NOMO-1 (cell line): ENCODE data around the gene IL36G.

Source experiments
- DNase-seq, 2 experiments: peaks; one replicate each; lab custom pipeline; 2025; ENCODE audit not compliant: unreplicated experiment in 2 of 2; lab: John Stamatoyannopoulos, UW

IL36G gene

DNA sequence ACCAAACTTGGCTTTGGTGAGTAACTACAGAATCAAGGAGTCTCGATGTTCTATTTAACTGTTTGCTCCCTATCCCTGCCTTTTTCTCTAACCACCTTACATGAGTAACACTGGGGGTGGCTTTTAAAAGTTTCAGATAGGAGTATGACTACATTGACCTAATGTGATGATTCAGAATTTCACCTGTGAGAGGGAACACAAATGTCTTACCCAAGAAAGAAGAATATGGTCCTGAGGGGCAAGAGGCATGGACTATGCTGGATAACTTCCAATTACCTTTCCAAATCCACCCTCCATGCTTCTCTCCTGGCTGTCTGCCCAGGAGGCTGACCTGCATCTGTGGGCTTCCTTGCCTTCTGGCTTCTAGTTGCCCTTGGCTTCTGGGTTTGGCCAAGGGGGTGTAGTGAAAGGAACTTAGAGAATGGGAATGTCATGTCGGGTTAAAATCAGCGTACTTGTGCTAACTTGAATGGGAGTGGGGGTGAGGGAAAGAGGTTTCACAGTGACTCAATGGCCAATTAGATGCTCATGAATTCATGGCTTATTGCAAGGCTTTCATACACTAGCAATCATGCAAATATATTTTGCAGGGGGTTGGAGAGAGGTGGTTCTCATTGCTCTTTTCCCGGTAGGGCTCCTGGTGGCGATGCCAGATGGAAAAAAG, 5.3 kb upstream of the IL36G start:
- no peak for DNase-seq

- no peak for DNase-seq
Measured at GRCh38 chr2:112973156-112973555, 4.7 kb upstream of the IL36G start.

GRCh38 chr2:112979731-112980130, 1.9 kb downstream of the IL36G start:
- DNase-seq = no peak

GRCh38 chr2:112980537-112980936, 2.7 kb downstream of the IL36G start:
- no peak for DNase-seq

DNA sequence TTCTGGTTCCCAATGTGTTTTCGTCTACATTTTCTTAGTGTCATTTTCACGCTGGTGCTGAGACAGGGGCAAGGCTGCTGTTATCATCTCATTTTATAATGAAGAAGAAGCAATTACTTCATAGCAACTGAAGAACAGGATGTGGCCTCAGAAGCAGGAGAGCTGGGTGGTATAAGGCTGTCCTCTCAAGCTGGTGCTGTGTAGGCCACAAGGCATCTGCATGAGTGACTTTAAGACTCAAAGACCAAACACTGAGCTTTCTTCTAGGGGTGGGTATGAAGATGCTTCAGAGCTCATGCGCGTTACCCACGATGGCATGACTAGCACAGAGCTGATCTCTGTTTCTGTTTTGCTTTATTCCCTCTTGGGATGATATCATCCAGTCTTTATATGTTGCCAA, 7.3 kb downstream of the IL36G start:
- DNase-seq = no peak

GRCh38 chr2:112989611-112990010, 11.8 kb downstream of the IL36G start:
- no peak for DNase-seq

- DNase-seq = no peak
Measured at GRCh38 chr2:112993831-112994230, 16.0 kb downstream of the IL36G start.

- no peak for DNase-seq
Measured at GRCh38 chr2:112994648-112995047, 16.8 kb downstream of the IL36G start.

DNA sequence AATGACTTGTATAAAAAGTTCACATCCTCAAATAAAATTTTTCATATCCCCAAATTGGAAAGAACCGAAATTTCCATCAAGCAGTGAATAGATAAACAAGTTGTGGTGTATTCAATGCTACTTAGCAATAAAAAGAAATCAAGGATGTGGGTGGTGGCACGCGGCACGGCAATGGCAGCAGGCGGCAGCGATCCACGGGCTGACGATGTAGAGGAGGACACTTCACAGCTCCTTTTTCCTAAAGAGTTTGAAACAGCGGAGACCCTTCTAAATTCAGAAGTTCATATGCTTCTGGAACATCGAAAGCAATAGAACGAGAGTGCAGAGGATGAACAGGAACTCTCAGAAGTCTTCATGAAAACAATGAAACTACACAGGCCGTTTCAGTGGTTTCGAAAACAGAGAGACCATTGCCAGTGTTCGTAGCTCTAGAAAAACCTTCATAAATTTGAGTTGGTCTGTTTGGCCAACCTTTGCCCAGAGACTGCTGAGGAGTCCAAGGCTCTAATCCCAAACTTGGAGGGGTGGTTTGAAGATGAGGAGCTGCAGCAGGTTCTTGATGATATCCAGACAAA, 17.6 kb downstream of the IL36G start:
- no peak for DNase-seq

DNA sequence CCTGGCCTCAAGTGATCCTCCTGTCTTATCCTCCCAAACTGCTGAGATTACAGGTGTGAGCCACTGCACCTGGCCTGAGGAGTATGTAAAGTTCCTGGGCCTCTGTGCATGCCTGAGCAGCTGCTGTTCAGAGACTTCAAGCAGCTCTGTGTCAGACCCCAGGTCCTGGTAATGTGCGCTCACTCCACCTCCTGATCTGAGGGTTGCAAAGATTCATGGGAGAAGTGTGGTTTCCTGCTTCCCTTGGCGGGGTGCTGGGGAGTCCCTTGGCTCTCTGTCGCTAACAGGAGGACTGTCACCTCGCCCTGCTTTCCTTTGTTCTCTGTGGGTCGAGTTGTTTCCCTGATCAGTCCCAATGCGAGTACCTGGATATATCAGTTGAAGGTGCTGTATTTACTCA, 18.8 kb downstream of the IL36G start:
- no peak for DNase-seq

GRCh38 chr2:112997151-112997550, 19.3 kb downstream of the IL36G start:
- no peak for DNase-seq

- DNase-seq = no peak
Measured at GRCh38 chr2:113000436-113000835, 22.6 kb downstream of the IL36G start.

DNA sequence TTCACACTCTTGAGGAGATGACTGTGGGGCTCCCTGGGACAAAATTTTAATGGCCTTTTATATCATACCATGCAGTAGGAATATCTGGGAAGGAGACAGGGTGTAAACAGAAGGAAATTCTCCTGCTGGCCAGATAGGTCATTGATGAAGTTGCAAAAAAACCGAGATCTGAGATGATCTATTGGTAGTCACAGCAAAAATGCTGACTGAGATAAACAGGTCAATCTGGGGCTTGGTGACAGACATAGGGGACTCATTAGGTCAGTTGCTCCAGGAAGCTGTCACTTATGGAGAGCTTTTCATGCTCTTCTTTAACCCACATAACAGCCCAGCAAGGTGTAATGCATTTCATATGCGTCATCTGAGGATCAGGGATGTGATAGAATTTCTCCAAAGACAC, 24.9 kb downstream of the IL36G start:
- no peak for DNase-seq

DNA sequence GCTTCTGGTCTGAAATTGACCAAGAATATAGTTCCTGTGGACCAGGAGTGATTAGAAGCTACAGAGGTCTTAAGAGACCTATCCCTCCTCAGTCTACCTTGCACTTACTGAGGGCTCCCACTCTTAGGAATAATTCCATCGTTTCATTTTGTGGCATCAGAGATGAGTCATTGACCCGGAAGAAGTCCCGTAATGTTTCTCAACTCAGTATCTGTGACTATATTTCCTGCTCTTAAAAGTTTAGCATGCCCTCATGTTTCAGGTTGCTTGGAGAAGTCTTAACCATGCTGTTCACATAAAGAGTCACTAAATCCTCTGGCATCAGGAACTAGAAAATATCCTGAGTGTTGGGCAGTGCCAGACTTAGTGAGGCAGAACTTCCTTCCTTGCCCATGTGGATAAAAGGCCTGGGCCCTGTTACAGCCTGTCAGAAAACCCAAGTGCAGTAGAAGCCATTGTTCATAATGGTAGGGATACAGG, 27.3 kb downstream of the IL36G start, which contains the start of gene IL36A:
IL36A (plus strand) TSS at position 430 of the 480 bp plus-strand sequence. CDS start 413 bp downstream, outside the sequence.
- DNase-seq = no peak

DNA sequence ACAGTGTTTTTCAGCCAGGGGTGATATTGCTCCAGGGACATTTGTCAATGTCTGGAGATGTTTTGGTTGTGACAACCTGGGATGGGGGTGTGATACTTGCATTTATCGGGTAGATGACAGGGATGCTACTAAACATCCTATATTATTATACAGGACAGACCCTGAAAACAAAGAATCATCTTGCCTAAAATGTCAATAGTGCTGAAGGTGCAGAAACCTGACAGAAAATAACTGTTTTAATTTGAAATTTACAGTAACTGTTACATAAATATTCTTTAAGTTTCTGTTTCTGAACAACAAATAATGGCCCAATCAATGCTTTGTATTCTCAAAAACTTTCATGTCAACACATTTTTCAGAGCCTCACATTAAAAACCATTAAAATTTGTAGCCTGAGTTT, 29.4 kb downstream of the IL36G start:
- no peak for DNase-seq

- DNase-seq = no peak
Measured at GRCh38 chr2:113009622-113010021, 31.8 kb downstream of the IL36G start.

- no peak for DNase-seq
Measured at GRCh38 chr2:113010088-113010487, 32.3 kb downstream of the IL36G start.

DNA sequence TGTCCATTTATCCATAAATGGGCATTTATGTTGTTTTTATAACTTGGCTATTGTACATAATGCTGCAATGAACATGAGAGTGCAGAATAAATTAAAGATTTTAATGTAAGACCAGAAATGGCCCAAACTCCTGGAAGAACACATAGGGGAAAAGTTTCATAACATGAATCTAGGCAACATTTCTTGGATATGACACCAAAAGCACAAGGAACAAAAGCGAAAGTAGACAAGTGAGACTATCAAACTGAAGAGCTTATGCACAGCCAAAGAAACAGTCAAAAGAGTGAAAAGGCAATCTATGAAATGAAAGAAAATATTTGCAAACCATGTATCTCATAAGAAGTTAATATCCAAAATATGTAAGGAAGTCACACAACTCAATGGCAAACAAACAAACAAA, 33.3 kb downstream of the IL36G start:
- no peak for DNase-seq

DNA sequence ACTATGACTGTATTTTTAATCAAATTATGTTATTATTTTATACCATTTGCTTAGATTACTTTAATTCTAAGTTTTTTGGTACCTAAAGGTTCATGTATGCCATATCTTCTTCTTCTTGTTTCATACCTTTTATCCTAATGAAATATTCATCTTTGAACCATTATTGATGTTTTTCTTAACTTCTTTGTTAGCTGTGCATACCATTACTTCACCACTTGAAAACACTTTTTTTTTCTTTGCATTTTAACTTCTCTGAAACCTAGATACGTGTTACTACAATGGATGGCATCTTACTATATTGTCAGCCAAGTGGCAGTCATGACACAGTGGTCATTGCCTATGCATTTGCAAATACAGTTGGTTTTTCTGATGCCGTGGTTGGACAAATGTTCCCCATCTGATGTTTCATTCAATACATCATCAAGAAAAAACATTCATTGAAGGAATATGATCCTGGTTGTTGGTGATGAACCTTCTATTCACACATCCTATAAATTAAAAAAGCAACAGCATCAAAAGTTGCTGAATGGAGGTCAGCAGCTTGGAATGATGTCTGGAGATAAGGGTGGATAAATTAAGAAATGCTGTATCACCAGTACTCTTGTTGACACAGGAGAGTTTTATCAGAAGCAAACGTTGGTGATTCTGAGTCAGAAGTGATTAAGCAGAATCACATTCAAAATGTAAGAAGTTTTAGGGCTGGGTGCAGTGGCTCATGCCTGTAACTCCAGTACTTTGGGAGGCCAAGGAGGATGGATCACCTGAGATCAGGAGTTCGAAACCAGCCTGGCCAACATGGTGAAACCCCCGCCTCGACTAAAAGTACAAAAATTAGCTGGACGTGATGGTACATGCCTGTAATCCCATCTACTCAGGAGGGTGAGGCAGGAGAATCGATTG, 34.9 kb downstream of the IL36G start:
- DNase-seq = no peak

DNA sequence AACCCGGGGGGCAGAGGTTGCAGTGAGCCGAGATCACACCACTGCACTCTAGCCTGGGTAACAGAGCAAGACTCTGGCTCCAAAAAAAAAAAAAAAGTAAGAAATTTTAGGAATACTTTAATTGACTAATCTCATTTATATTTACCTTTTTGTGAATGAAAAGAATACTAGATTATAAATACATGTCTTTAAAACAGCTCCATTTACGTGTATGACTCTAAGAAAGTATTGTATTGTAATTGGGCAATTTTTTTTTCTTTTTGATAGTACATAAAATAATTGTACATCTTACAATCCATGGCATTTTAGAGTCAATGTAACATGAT, 35.5 kb downstream of the IL36G start:
- DNase-seq = no peak

DNA sequence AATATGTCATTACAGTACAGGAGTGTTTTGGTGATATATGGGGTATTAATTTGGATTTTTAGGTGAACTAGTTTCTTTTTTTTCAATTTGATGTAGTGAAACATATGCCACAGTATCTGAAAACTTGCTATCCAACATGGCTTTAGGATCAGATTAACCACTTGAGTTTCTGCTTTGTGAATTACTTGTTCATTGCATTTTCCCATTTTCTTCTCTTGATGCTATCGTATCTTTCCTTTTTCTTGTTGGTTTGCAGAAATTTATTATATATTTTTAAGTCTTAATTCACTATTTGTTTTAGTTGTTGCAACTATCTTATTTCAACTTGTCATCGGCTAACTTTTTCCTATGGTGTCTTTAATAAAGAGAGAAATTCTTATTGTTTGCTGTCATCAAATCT, 36.3 kb downstream of the IL36G start:
- no peak for DNase-seq

DNA sequence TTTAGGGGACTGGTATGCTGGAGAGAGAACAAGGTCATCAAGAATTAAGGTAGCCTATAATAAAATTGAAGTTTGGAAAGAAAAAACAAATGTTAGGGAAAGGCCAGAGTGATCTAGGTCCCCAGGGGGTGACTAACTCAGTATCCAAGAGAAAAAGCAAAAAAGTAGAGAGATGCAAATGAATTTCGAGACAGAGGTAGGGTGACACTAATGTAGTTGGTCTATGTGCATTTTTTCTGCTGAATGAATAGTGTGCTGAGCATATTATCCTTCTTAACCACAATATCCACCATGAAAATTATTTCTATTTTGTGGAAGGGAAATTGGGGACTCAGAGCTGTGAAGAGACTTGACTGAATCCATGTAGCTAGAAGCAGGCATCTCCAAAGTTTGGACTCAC, 37.2 kb downstream of the IL36G start:
- no peak for DNase-seq
